GM18507 (cell line): ENCODE results near the gene FCER1G.
"Not testable (repeated sequence)": the region's sequence is repeated elsewhere in the genome, so short reads cannot be mapped to it uniquely, and the experiment has no call there.

Source experiments
- DNase-seq: peaks from one replicate; pipeline ENCODE4 v3.0.0; 2011; ENCODE audit warnings: low read depth; ENCODE audit not compliant: insufficient read length; ENCODE audit errors: extremely low spot score
- FAIRE-seq: peaks from 2 replicates; lab custom pipeline; 2011; peaks lifted over from hg19 to GRCh38; lab: Jason Lieb, UNC

The FCER1G gene

GRCh38 chr1:161225534-161226319, 10.6 kb downstream of the FCER1G start, which contains the start of gene TOMM40L:
TOMM40L (plus strand) TSS chr1:161226060; CDS start chr1:161226490, 430 bp downstream.
- FAIRE-seq: peak; percentile 99
- DNase-seq: peak; percentile 87

GRCh38 chr1:161226320-161226711, 11.2 kb downstream of the FCER1G start:
- FAIRE-seq (no peak), DNase-seq (no peak)

- DNase-seq (no peak), FAIRE-seq (no peak)
Observed at GRCh38 chr1:161226759-161227158, 11.7 kb downstream of the FCER1G start.

- peak; percentile 65 for DNase-seq
- peak; percentile 90 for FAIRE-seq
Observed at GRCh38 chr1:161227196-161227871, 12.2 kb downstream of the FCER1G start.

GRCh38 chr1:161228032-161228431, 12.9 kb downstream of the FCER1G start:
- no peak for FAIRE-seq
- no peak for DNase-seq

GRCh38 chr1:161229896-161230295, 14.8 kb downstream of the FCER1G start:
- no peak for DNase-seq
- no peak for FAIRE-seq

- no peak for FAIRE-seq
- no peak for DNase-seq
Observed at GRCh38 chr1:161230762-161231161, 15.7 kb downstream of the FCER1G start.

GRCh38 chr1:161233102-161233501, 18.0 kb downstream of the FCER1G start:
- DNase-seq (no peak), FAIRE-seq (no peak)

- DNase-seq (no peak), FAIRE-seq (no peak)
Observed at GRCh38 chr1:161235957-161236775, 21.1 kb downstream of the FCER1G start.

- no peak for FAIRE-seq
- DNase-seq: no peak
Observed at GRCh38 chr1:161238039-161238473, 23.0 kb downstream of the FCER1G start, which contains the start of gene NR1I3. NR1I3 (minus strand) TSS chr1:161238203; CDS start chr1:161236565, 1,638 bp downstream.

GRCh38 chr1:161241682-161242081, 26.6 kb downstream of the FCER1G start:
- DNase-seq (no peak), FAIRE-seq (no peak)

- FAIRE-seq (no peak), DNase-seq (no peak)
Observed at GRCh38 chr1:161242313-161242712, 27.2 kb downstream of the FCER1G start.

GRCh38 chr1:161244888-161245287, 29.8 kb downstream of the FCER1G start:
- DNase-seq (no peak), FAIRE-seq (no peak)

GRCh38 chr1:161250100-161250499, 35.0 kb downstream of the FCER1G start:
- not testable (repeated sequence) for DNase-seq, FAIRE-seq

- FAIRE-seq (no peak), DNase-seq (no peak)
Observed at GRCh38 chr1:161250829-161251228, 35.7 kb downstream of the FCER1G start.

- no peak for DNase-seq
- no peak for FAIRE-seq
Observed at GRCh38 chr1:161251579-161251978, 36.5 kb downstream of the FCER1G start.

GRCh38 chr1:161255302-161255701, 40.2 kb downstream of the FCER1G start:
- not testable (repeated sequence) for DNase-seq, FAIRE-seq

- FAIRE-seq, DNase-seq: not testable (repeated sequence)
Observed at GRCh38 chr1:161255955-161256520, 40.9 kb downstream of the FCER1G start.

GRCh38 chr1:161257109-161257508, 42.0 kb downstream of the FCER1G start:
- DNase-seq, FAIRE-seq: not testable (repeated sequence)
